ENCODE data around the gene HIRIP3. TPM values are rescaled to one million over a fixed set of nuclear protein-coding genes. Genes with fewer than 3 reads are reported as not detected.

HIRIP3 gene
- total and polyA plus RNA-seq, 2 of the 13 experiments (the other 11 are each of a cell fraction or from before 2014, with no cell fraction given), result 12.6 to 17.2 TPM

- TF ChIP-seq GMEB2 (CRISPR knock-in tag; IDR thresholded peaks at IDR 0.05; ENCODE audit: low read depth) (peak; percentile 27; the same call in 1 of the 2 replicates), ZFP91 (CRISPR knock-in tag; IDR thresholded peaks at IDR 0.05; ENCODE audit: borderline replicate concordance) (peak; percentile 93), MXI1 (IDR thresholded peaks at IDR 0.05; ENCODE audit: borderline replicate concordance, low read depth, low read length) (peak; percentile 96), MYNN (CRISPR knock-in tag; IDR thresholded peaks at IDR 0.05; ENCODE audit: low read depth) (no peak), SMAD1 (CRISPR knock-in tag; IDR thresholded peaks at IDR 0.05; ENCODE audit: borderline replicate concordance, low read depth) (peak; percentile 86; the same call in 1 of the 2 replicates), HNRNPH1 (optimal IDR thresholded peaks at IDR 0.05; ENCODE audit: low read depth, low read length) (peak; percentile 94), ZNF710 (CRISPR knock-in tag; IDR thresholded peaks at IDR 0.05; ENCODE audit: borderline replicate concordance) (peak; percentile 75), E2F1 (CRISPR knock-in tag; IDR thresholded peaks at IDR 0.05) (peak; percentile 92; the same call in 1 of the 2 replicates), JDP2 (CRISPR knock-in tag; IDR thresholded peaks at IDR 0.05; ENCODE audit: borderline replicate concordance) (peak; percentile 36; the same call in 1 of the 2 replicates), TFE3 (CRISPR knock-in tag; IDR thresholded peaks at IDR 0.05) (peak; percentile 76), NFIB (CRISPR knock-in tag; IDR thresholded peaks at IDR 0.05; ENCODE audit: borderline replicate concordance) (no peak), ZBTB21 (CRISPR knock-in tag; IDR thresholded peaks at IDR 0.05) (peak; percentile 13; the same call in 1 of the 2 replicates), ZUFSP (CRISPR knock-in tag; IDR thresholded peaks at IDR 0.05; ENCODE audit: borderline replicate concordance) (no peak), ZNF720 (CRISPR knock-in tag; IDR thresholded peaks at IDR 0.05) (no peak; the same call in 1 of the 2 replicates), ZNF143 (CRISPR knock-in tag; IDR thresholded peaks at IDR 0.05) (peak; percentile 60), ZNF580 (CRISPR knock-in tag; IDR thresholded peaks at IDR 0.05; ENCODE audit: borderline replicate concordance, low read depth) (peak; percentile 62; the same call in 1 of the 2 replicates), FOXM1 (CRISPR knock-in tag; IDR thresholded peaks at IDR 0.05) (no peak)
Observed at GRCh38 chr16:29973384-29974246, 21.8 kb downstream of the HIRIP3 start, which contains the start of gene TAOK2 (continued).

Data from HepG2 (cell line).